ENCODE data around the gene TMEM126B. TPM values are rescaled to one million over a fixed set of nuclear protein-coding genes. Genes with fewer than 3 reads are reported as not detected.

TMEM126B gene
- total RNA-seq, 1 donor from 2014 or later = 35.5 TPM

GRCh38 chr11:85658180-85658579, 29.8 kb downstream of the TMEM126B start:
- H3K27me3 Mint-ChIP-seq = no peaks in the 10 kb centered on the region
- CTCF ChIA-PET = no interaction called here
- H3K4me1 Mint-ChIP-seq = peaks cover 34% of the 10 kb centered on the region
- DNase-seq (no peak), ATAC-seq (ENCODE audit: low read depth) (no peak)
- intact Hi-C loops (cut with micrococcal nuclease) = no loop called here
- H3K4me3 Mint-ChIP-seq = no peak overlapping the region
- H3K27ac Mint-ChIP-seq = no peak overlapping the region
- peaks cover 73% of the 10 kb centered on the region for H3K36me3 Mint-ChIP-seq (ENCODE audit: low read depth)
- POLR2A ChIA-PET = interaction anchor here (2.2 kb wide), 1 partner anchor 10 kb away, joined by 10 read pairs; the partner anchor contains the start of gene TMEM126A
- no peak for TF ChIP-seq CTCF (IDR thresholded peaks at IDR 0.05)
- no peaks in the 10 kb centered on the region for H3K9me3 Mint-ChIP-seq

- intact Hi-C loops (cut with micrococcal nuclease) = loop anchor here (5.0 to 10.0 kb wide), 3 partner anchors 347 to 537 kb away; partner anchors contain the start of gene PICALM
- H3K27me3 Mint-ChIP-seq = no peaks in the 10 kb centered on the region
- peak overlapping the region; percentile 35 for H3K4me3 Mint-ChIP-seq
- no peak overlapping the region for H3K27ac Mint-ChIP-seq
- no peak for TF ChIP-seq CTCF (IDR thresholded peaks at IDR 0.05)
- H3K36me3 Mint-ChIP-seq (ENCODE audit: low read depth) = peaks cover 58% of the 10 kb centered on the region
- ATAC-seq (ENCODE audit: low read depth) = no peak
- H3K4me1 Mint-ChIP-seq = peaks cover 52% of the 10 kb centered on the region
- CTCF ChIA-PET = no interaction called here
- POLR2A ChIA-PET = interaction anchor here (0.9 to 3.3 kb wide), 2 partner anchors 14 to 15 kb away, joined by 3 to 70 read pairs; partner anchors contain the start of gene TMEM126A
- no peaks in the 10 kb centered on the region for H3K9me3 Mint-ChIP-seq
- no peak for DNase-seq
These were observed 33.7 kb downstream of the TMEM126B start for GRCh38 chr11:85661972-85662664.

DNA sequence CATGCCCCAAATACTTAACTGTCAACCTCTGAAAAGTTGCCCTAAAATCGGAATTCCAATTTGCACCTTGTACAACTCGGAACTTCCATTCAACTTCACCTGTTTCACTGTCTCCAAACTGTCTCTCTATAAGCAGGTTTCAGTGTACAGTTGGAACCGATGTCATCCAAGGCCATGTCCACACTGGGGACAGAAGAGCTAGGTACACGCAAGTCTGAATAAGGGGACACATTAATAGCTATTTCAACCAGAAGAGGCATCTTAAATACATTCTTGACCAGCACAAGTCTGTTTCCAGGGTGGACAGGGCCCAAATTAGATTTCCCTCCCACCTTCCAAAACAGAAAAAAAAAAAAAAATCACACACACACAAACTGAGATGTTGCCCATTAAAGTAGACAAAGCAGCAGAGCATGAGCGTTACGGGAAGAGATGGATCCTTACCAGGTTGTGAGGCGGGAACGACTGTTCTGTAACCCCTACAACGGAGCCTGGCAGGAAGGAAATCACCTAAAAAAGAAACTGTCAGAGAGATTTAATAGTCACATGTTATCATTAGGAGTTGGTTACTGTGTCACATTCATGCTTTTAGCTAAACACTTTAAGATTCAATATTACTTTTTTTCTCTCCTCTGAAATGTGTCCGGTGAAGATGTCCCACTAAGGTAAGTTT, 34.8 kb downstream of the TMEM126B start:
- Mint-ChIP-seq H3K9me3 (no peaks in the 10 kb centered on the region), H3K4me3 (peak overlapping the region; percentile 95), H3K36me3 (ENCODE audit: low read depth) (peaks cover 49% of the 10 kb centered on the region), H3K27ac (peak overlapping the region; percentile 93), H3K27me3 (no peaks in the 10 kb centered on the region), H3K4me1 (peaks cover 52% of the 10 kb centered on the region)
- DNase-seq (no peak), ATAC-seq (ENCODE audit: low read depth) (no peak)
- intact Hi-C loops (cut with micrococcal nuclease) = loop anchor here (1.0 to 10.0 kb wide), 4 partner anchors 8 to 538 kb away; partner anchors contain the start of gene PICALM
- ChIA-PET POLR2A (interaction anchor here (0.6 to 3.3 kb wide), 4 partner anchors 10 to 36 kb away, joined by 3 to 70 read pairs (median 21); partner anchors contain the start of genes DLG2, TMEM126A and TMEM126B), CTCF (interaction anchor here (0.6 kb wide), 1 partner anchor 47 kb away, joined by 4 read pairs; no protein-coding TSS in a partner anchor)
- no peak for TF ChIP-seq CTCF (IDR thresholded peaks at IDR 0.05)

DNA sequence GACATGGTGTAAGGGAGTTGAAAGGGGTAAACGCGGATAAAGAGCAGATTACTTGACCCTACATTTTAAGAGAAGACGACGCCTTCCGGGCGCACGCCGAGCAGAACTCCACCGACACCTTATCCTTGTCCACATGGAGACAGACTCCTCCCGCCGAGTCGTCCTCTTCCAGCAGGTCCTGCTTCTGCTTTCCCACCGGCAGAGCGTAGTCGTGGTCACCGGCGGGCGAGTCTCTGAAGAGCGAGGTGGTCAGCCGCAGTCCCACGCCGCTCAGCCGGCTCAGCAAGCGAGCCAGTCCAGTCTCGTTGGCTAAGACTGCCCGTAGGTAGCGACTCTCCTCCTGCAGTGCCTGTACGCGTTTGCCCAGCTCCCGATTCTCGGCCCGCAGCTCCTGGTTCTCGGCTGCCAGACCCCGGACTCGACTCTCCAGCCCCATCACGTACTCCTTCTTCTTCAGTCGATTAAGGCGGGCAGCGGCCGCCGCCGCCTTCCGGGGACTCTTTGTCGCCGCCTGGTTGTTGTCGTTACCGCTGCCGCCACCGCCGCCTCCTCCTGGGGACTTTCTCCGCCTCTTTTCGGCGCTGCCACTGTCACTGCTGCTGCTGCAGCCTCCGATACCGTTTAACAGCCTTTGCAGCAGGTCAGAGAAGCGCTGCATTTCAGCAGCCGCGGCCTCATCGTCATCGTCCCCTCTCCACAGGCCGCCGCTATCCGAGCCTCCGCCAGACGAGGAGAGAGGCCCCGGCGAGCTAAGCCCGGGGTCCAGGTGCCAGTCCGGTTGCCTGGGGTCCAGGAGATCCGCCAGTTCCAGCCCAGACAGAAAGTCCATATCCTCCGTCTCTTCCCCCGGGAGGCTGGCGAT, 35.6 kb downstream of the TMEM126B start:
- ATAC-seq (ENCODE audit: low read depth) (peak; percentile 70), DNase-seq (peak; percentile 75)
- TF ChIP-seq CTCF (IDR thresholded peaks at IDR 0.05) = no peak
- ChIA-PET CTCF (interaction anchor here (0.6 kb wide), 1 partner anchor 14 kb away, joined by 3 read pairs; no protein-coding TSS in a partner anchor), POLR2A (interaction anchor here (0.5 to 3.3 kb wide), 8 partner anchors 11 to 559 kb away, joined by 3 to 70 read pairs (median 7); partner anchors contain the start of genes CCDC83, DLG2, TMEM126A and TMEM126B)
- Mint-ChIP-seq H3K4me3 (peak overlapping the region; percentile 95), H3K27ac (peak overlapping the region; percentile 93), H3K27me3 (no peaks in the 10 kb centered on the region), H3K9me3 (no peaks in the 10 kb centered on the region), H3K4me1 (peaks cover 50% of the 10 kb centered on the region), H3K36me3 (ENCODE audit: low read depth) (peaks cover 43% of the 10 kb centered on the region)
- intact Hi-C loops (cut with micrococcal nuclease) = loop anchor here (1.0 to 10.0 kb wide), 11 partner anchors 9 to 884 kb away; partner anchors contain the start of genes EED, HIKESHI, PICALM and TMEM126A

Data from activated B cell treated with CpG ODN at 0.5 μM for 24 hours (primary cell).